Measurements from ENCODE around the gene LRBA. TPM values are rescaled to one million over a fixed set of nuclear protein-coding genes. Genes with fewer than 3 reads are reported as not detected.

LRBA gene
- polyA plus RNA-seq, 4 donors: 14.9 to 62.2 (median 19.6) TPM

GRCh38 chr4:150710770-150711375, 304.2 kb downstream of the LRBA start:
- no peaks in the 10 kb centered on the region for H3K27me3 ChIP-seq (ENCODE audit: control insufficient read depth in 3 of 3, insufficient read depth in 3 of 3, low read length in 3 of 3)
- no peak for FAIRE-seq
- DNase-seq: no peak
- peaks cover 0 to under 1% (median 0%) of the 10 kb centered on the region in 3 donors for H3K36me3 ChIP-seq (ENCODE audit: control insufficient read depth in 3 of 3, insufficient read depth in 2 of 3, low read depth in 1 of 3, low read length in 3 of 3)
- no peak overlapping the region for H3K4me3 ChIP-seq (ENCODE audit: low read depth in 1 of 3, low read length in 3 of 3)
- H3K9me3 ChIP-seq (ENCODE audit: control insufficient read depth in 2 of 2, insufficient read depth in 1 of 2, low read depth in 1 of 2, low read length in 1 of 2): no peaks in the 10 kb centered on the region
- no peaks in the 10 kb centered on the region for H3K4me1 ChIP-seq (ENCODE audit: control insufficient read depth in 3 of 3, insufficient read depth in 2 of 3, low read depth in 1 of 3, low read length in 2 of 3)
- WGBS, 3 donors: 86 to 92% (median 92%) methylated on average over 4 of the region's 4 CpGs
- H3K27ac ChIP-seq (ENCODE audit: low read depth in 1 of 3, low read length in 2 of 3): no peak overlapping the region

- no peaks in the 10 kb centered on the region for H3K9me3 ChIP-seq (ENCODE audit: control insufficient read depth in 2 of 2, insufficient read depth in 1 of 2, low read depth in 1 of 2, low read length in 1 of 2)
- H3K27me3 ChIP-seq (ENCODE audit: control insufficient read depth in 3 of 3, insufficient read depth in 3 of 3, low read length in 3 of 3): no peaks in the 10 kb centered on the region
- no peaks in the 10 kb centered on the region for H3K4me1 ChIP-seq (ENCODE audit: control insufficient read depth in 3 of 3, insufficient read depth in 2 of 3, low read depth in 1 of 3, low read length in 2 of 3)
- 97 to 100% (median 98%) methylated on average over 1 of the region's 1 CpG for WGBS, 3 donors
- DNase-seq (no peak), FAIRE-seq (no peak)
- no peaks in the 10 kb centered on the region for H3K36me3 ChIP-seq (ENCODE audit: control insufficient read depth in 3 of 3, insufficient read depth in 2 of 3, low read depth in 1 of 3, low read length in 3 of 3)
- no peak overlapping the region for H3K27ac ChIP-seq (ENCODE audit: low read depth in 1 of 3, low read length in 2 of 3)
- no peak overlapping the region for H3K4me3 ChIP-seq (ENCODE audit: low read depth in 1 of 3, low read length in 3 of 3)
Measured at GRCh38 chr4:150708004-150708403, 307.1 kb downstream of the LRBA start.

DNA sequence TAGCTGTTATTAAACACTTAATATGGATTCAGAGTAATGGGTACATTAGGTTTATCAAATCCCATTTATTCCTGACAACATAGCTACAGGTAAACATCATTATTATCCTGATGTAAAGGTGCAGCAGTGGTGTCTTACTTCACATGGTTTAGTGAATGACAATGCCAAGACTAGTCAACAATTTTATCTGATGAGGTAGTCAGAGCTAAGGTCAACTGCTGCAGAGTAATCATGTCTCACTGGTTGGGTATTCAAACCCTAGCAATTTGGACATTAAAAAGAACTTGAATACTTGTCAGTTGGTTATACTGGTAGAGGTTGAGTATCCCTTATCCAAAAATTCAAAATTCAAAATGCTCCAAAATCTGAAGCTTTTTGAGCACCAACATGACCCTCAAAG, 315.5 kb downstream of the LRBA start:
- H3K27me3 ChIP-seq (ENCODE audit: control insufficient read depth in 3 of 3, insufficient read depth in 3 of 3, low read length in 3 of 3): no peaks in the 10 kb centered on the region
- no peak for FAIRE-seq
- no peak overlapping the region for H3K4me3 ChIP-seq (ENCODE audit: low read depth in 1 of 3, low read length in 3 of 3)

DNA sequence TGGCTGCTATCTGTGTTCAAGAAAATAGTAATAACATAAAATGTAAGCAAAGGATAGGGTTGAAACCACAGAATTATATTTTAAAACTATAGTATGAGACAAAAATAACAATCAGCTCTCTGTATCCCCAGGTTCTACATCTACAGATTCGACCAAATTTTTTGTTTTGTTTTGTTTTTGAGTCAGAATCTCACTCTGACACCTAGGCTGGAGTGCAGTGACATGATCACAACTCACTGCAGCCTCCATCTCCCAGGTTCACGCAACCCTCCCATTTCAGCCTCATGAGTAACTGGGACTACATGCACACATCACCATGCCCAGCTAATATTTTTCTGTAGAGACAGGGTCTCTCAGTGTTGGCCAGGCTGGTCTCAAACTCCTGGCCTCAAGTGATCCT, 319.9 kb downstream of the LRBA start:
- Histone ChIP-seq H3K9me3 (ENCODE audit: control insufficient read depth in 2 of 2, insufficient read depth in 1 of 2, low read depth in 1 of 2, low read length in 1 of 2) (no peaks in the 10 kb centered on the region), H3K27ac (ENCODE audit: low read depth in 1 of 3, low read length in 2 of 3) (no peak overlapping the region), H3K27me3 (ENCODE audit: control insufficient read depth in 3 of 3, insufficient read depth in 3 of 3, low read length in 3 of 3) (no peaks in the 10 kb centered on the region), H3K4me3 (ENCODE audit: low read depth in 1 of 3, low read length in 3 of 3) (no peak overlapping the region), H3K36me3 (ENCODE audit: control insufficient read depth in 3 of 3, insufficient read depth in 2 of 3, low read depth in 1 of 3, low read length in 3 of 3) (peaks cover 0 to 2% (median 0%) of the 10 kb centered on the region in 3 donors), H3K4me1 (ENCODE audit: control insufficient read depth in 3 of 3, insufficient read depth in 2 of 3, low read depth in 1 of 3, low read length in 2 of 3) (no peaks in the 10 kb centered on the region)
- DNase-seq: no peak
- 76 to 82% (median 77%) methylated on average over 2 of the region's 2 CpGs for WGBS, 3 donors
- no peak for FAIRE-seq

More for the DNA sequence above, 315.5 kb downstream of the LRBA start:
- peak in 1 of 2 donors; percentile 3 for DNase-seq
- Histone ChIP-seq H3K4me1 (ENCODE audit: control insufficient read depth in 3 of 3, insufficient read depth in 2 of 3, low read depth in 1 of 3, low read length in 2 of 3) (no peaks in the 10 kb centered on the region), H3K36me3 (ENCODE audit: control insufficient read depth in 3 of 3, insufficient read depth in 2 of 3, low read depth in 1 of 3, low read length in 3 of 3) (no peaks in the 10 kb centered on the region), H3K27ac (ENCODE audit: low read depth in 1 of 3, low read length in 2 of 3) (no peak overlapping the region), H3K9me3 (ENCODE audit: control insufficient read depth in 2 of 2, insufficient read depth in 1 of 2, low read depth in 1 of 2, low read length in 1 of 2) (no peaks in the 10 kb centered on the region)

DNA sequence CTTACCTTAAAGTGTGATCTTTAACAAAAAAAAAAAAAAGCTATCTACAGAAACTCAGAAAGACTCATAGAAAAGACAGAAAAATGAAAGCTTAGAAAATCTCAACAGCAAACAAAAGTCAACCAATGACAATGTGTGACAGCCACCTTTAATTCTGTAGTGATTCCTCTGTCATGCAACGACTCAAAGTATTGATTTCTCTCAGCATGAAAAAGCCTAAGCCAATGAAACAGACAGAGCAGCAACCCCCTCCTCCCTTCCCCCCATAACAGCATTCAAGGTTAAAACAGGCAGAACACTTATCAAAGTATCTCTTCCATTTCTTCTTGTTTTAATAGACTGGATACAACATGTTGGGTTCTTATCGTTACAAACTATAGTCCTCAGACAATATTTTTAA, 320.6 kb downstream of the LRBA start:
- H3K4me3 ChIP-seq (ENCODE audit: low read depth in 1 of 3, low read length in 3 of 3): no peak overlapping the region
- H3K36me3 ChIP-seq (ENCODE audit: control insufficient read depth in 3 of 3, insufficient read depth in 2 of 3, low read depth in 1 of 3, low read length in 3 of 3): peaks cover 0 to 5% (median 0%) of the 10 kb centered on the region in 3 donors

DNA sequence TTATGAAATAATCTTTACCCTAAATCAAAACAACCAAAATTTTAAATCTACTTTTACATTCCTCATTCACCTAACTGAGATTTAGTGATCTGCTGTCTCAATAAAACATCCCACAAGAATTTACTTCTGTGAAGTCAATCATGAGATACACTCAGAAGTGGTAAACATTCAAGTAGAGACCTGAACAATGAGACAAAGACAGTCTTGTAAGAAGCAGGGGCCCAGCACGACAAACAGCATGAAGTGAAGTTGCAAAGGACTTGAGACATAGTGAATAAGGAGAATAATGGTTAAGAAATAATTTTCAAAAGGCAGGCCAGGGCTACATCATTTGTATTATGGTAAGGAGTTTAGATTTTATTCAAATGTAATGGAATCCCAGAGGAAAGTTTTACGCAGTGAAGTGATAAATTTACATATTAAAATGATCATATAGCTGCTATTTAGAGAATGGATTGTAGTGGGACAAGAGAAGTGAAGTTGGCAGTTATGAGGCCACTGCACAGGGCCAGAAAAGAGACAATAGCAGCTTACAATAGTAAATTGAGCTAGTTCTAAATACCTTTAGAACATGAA, 331.2 kb downstream of the LRBA start:
- WGBS, 3 donors: 83 to 95% (median 91%) methylated on average over 2 of the region's 2 CpGs
- Histone ChIP-seq H3K9me3 (ENCODE audit: control insufficient read depth in 2 of 2, insufficient read depth in 1 of 2, low read depth in 1 of 2, low read length in 1 of 2) (no peaks in the 10 kb centered on the region), H3K4me1 (ENCODE audit: control insufficient read depth in 3 of 3, insufficient read depth in 2 of 3, low read depth in 1 of 3, low read length in 2 of 3) (no peaks in the 10 kb centered on the region), H3K27me3 (ENCODE audit: control insufficient read depth in 3 of 3, insufficient read depth in 3 of 3, low read length in 3 of 3) (no peaks in the 10 kb centered on the region), H3K36me3 (ENCODE audit: control insufficient read depth in 3 of 3, insufficient read depth in 2 of 3, low read depth in 1 of 3, low read length in 3 of 3) (no peaks in the 10 kb centered on the region), H3K27ac (ENCODE audit: low read depth in 1 of 3, low read length in 2 of 3) (no peak overlapping the region), H3K4me3 (ENCODE audit: low read depth in 1 of 3, low read length in 3 of 3) (no peak overlapping the region)
- FAIRE-seq (no peak), DNase-seq (no peak)

More for the DNA sequence above, 320.6 kb downstream of the LRBA start:
- H3K27me3 ChIP-seq (ENCODE audit: control insufficient read depth in 3 of 3, insufficient read depth in 3 of 3, low read length in 3 of 3): no peaks in the 10 kb centered on the region
- H3K9me3 ChIP-seq (ENCODE audit: control insufficient read depth in 2 of 2, insufficient read depth in 1 of 2, low read depth in 1 of 2, low read length in 1 of 2): peaks cover 0 to 3% of the 10 kb centered on the region in 2 donors
- 69 to 80% (median 70%) methylated on average over 2 of the region's 2 CpGs for WGBS, 3 donors
- no peaks in the 10 kb centered on the region for H3K4me1 ChIP-seq (ENCODE audit: control insufficient read depth in 3 of 3, insufficient read depth in 2 of 3, low read depth in 1 of 3, low read length in 2 of 3)
- FAIRE-seq (no peak), DNase-seq (no peak)
- no peak overlapping the region for H3K27ac ChIP-seq (ENCODE audit: low read depth in 1 of 3, low read length in 2 of 3)

- H3K4me1 ChIP-seq (ENCODE audit: control insufficient read depth in 3 of 3, insufficient read depth in 2 of 3, low read depth in 1 of 3, low read length in 2 of 3): no peaks in the 10 kb centered on the region
- H3K9me3 ChIP-seq (ENCODE audit: control insufficient read depth in 2 of 2, insufficient read depth in 1 of 2, low read depth in 1 of 2, low read length in 1 of 2): no peaks in the 10 kb centered on the region
- H3K27me3 ChIP-seq (ENCODE audit: control insufficient read depth in 3 of 3, insufficient read depth in 3 of 3, low read length in 3 of 3): no peaks in the 10 kb centered on the region
- no peak overlapping the region for H3K27ac ChIP-seq (ENCODE audit: low read depth in 1 of 3, low read length in 2 of 3)
- DNase-seq (no peak), FAIRE-seq (no peak)
- WGBS, 3 donors: 88 to 93% (median 88%) methylated on average over 1 of the region's 1 CpG
- H3K36me3 ChIP-seq (ENCODE audit: control insufficient read depth in 3 of 3, insufficient read depth in 2 of 3, low read depth in 1 of 3, low read length in 3 of 3): no peaks in the 10 kb centered on the region
- H3K4me3 ChIP-seq (ENCODE audit: low read depth in 1 of 3, low read length in 3 of 3): no peak overlapping the region
Measured at GRCh38 chr4:150682126-150682525, 333.0 kb downstream of the LRBA start.

GRCh38 chr4:150681063-150681462, 334.0 kb downstream of the LRBA start:
- Histone ChIP-seq H3K36me3 (ENCODE audit: control insufficient read depth in 3 of 3, insufficient read depth in 2 of 3, low read depth in 1 of 3, low read length in 3 of 3) (no peaks in the 10 kb centered on the region), H3K4me3 (ENCODE audit: low read depth in 1 of 3, low read length in 3 of 3) (no peak overlapping the region), H3K9me3 (ENCODE audit: control insufficient read depth in 2 of 2, insufficient read depth in 1 of 2, low read depth in 1 of 2, low read length in 1 of 2) (no peaks in the 10 kb centered on the region), H3K27me3 (ENCODE audit: control insufficient read depth in 3 of 3, insufficient read depth in 3 of 3, low read length in 3 of 3) (no peaks in the 10 kb centered on the region), H3K27ac (ENCODE audit: low read depth in 1 of 3, low read length in 2 of 3) (no peak overlapping the region), H3K4me1 (ENCODE audit: control insufficient read depth in 3 of 3, insufficient read depth in 2 of 3, low read depth in 1 of 3, low read length in 2 of 3) (no peaks in the 10 kb centered on the region)
- no peak for FAIRE-seq
- DNase-seq: peak; percentile 29 to 42

DNA sequence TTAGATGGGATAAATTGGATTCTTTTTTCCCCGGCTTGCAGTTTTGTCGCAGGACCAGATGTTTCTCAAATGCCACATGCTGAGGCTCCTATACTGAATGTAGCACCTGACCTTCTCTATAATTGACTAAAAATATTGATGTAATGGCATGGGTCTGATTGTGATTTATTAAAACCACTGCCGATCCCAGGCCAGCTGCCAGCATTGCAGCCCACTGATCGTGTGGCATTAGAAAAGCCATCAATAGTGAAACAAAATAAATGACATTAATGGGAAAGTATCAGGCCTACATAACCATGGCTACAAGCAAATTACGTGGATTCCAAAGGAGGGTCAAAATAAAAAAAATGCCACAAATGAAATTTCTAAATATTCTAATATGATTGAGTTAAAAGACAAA, 334.4 kb downstream of the LRBA start:
- 77 to 84% (median 80%) methylated on average over 5 of the region's 5 CpGs for whole genome bisulfite sequencing, 3 donors
- no peaks in the 10 kb centered on the region for H3K27me3 ChIP-seq (ENCODE audit: control insufficient read depth in 3 of 3, insufficient read depth in 3 of 3, low read length in 3 of 3)
- H3K4me3 ChIP-seq (ENCODE audit: low read depth in 1 of 3, low read length in 3 of 3): no peak overlapping the region
- DNase-seq: no peak
- H3K36me3 ChIP-seq (ENCODE audit: control insufficient read depth in 3 of 3, insufficient read depth in 2 of 3, low read depth in 1 of 3, low read length in 3 of 3): no peaks in the 10 kb centered on the region
- H3K4me1 ChIP-seq (ENCODE audit: control insufficient read depth in 3 of 3, insufficient read depth in 2 of 3, low read depth in 1 of 3, low read length in 2 of 3): no peaks in the 10 kb centered on the region
- no peaks in the 10 kb centered on the region for H3K9me3 ChIP-seq (ENCODE audit: control insufficient read depth in 2 of 2, insufficient read depth in 1 of 2, low read depth in 1 of 2, low read length in 1 of 2)
- FAIRE-seq: no peak
- H3K27ac ChIP-seq (ENCODE audit: low read depth in 1 of 3, low read length in 2 of 3): no peak overlapping the region
